Endothelial cell of coronary artery (primary cell): Measurements from ENCODE around the gene PPP4R3C. TPM values are rescaled to one million over a fixed set of nuclear protein-coding genes. Genes with fewer than 3 reads are reported as not detected.

ENCODE experiments used
- total RNA-seq: library from RNA; depleted of rRNA; stranded (reverse); fragments of >200 nt; gene quantifications from 2 replicates; pipeline ENCODE4 v1.2.3, GENCODE V29; 2014

The PPP4R3C gene
- total RNA-seq: not detected in 2 replicates

DNA sequence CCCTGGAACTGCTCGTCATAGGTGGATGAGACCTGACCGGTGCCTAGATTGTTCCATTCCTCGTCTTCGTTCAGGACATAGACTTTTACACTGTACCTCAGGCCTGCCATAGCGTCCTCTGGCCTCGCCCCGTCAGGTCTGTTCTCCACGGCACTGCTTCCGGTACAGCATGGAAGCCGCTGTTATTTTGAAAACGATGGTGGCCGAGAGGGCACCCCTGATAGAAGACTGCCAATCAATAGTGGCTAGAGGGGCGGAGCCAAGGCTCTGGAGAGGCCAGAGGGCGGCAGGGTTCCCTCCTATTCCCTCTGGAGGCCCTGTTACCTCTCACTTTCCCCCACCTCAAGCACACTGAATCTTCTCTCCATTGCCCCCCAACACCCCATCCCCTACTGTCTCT, at the start of gene PPP4R3C:
Gene PPP4R3C (minus strand): TSS at position 155 of the 400 bp plus-strand sequence. CDS start 45 bp downstream, at position 110.

Other genes with a start within 250 kb of the PPP4R3C start
- 0.19 and 0.27 TPM in 2 replicates for gene DCAF8L2, start 127.0 kb upstream of the PPP4R3C start, total RNA-seq